Panc1 (cell line): ENCODE data around the gene FTO. TPM values are rescaled to one million over a fixed set of nuclear protein-coding genes. Genes with fewer than 3 reads are reported as not detected.

Source experiments
- ATAC-seq: fragments of 200-7000 bp; cut with Tn5 transposase; 2 replicates; pipeline ENCODE4 v1.9.1; 2020; ENCODE audit warnings: mild to moderate bottlenecking, moderate library complexity
- BruUV-seq: library from RNA; stranded (reverse); fragments of 400-500 nt; replicated peaks from 2 replicates; lab custom pipeline; 2021; lab: Mats Ljungman, UMichigan
- CTCF ChIA-PET: fragments of 300-600 bp; sonication (Branson Sonifier 250); formaldehyde crosslinking; loops from one replicate; lab custom pipeline; 2022; ENCODE audit warnings: antibody characterized with exemption; lab: Charles Lee
- POLR2A ChIA-PET: fragments of 300-600 bp; sonication (Branson Sonifier 250); formaldehyde crosslinking; loops from one replicate; lab custom pipeline; 2022; ENCODE audit warnings: antibody characterized with exemption; lab: Charles Lee
- DNase-seq: peaks from one replicate; pipeline ENCODE4 v3.0.0-alpha.2; 2010; ENCODE audit warnings: low read depth, low spot score
- H3K27ac ChIP-seq: 2 replicates; pipeline ENCODE4 v1.5.1; 2011; ENCODE audit warnings: mild to moderate bottlenecking, low read length, inconsistent platforms
- H3K27me3 ChIP-seq: fragments of 200-500 bp; sonication (Bioruptor generic); 2 replicates; pipeline ENCODE4 v1.6.0; 2014; ENCODE audit warnings: low read length, inconsistent platforms; ENCODE audit not compliant: control insufficient read depth, insufficient read depth
- H3K36me3 ChIP-seq: fragments of 200-500 bp; sonication (Bioruptor generic); 2 replicates; pipeline ENCODE4 v1.5.1; 2014; ENCODE audit warnings: inconsistent platforms, mild to moderate bottlenecking, low read length, moderate library complexity; ENCODE audit not compliant: control insufficient read depth, insufficient read depth
- H3K4me1 ChIP-seq: 2 replicates; pipeline ENCODE4 v1.5.1; 2011; ENCODE audit warnings: inconsistent platforms, mild to moderate bottlenecking, low read length, moderate library complexity; ENCODE audit not compliant: control insufficient read depth, insufficient read depth
- H3K4me3 ChIP-seq, 2 experiments: 2 replicates each; pipeline ENCODE4 v1.5.1; 2011 to 2012; ENCODE audit warnings: low read depth in 2 of 2, low read length in 2 of 2, mild to moderate bottlenecking in 2 of 2, inconsistent platforms in 1 of 2, moderate library complexity in 1 of 2
- H3K9me3 ChIP-seq: fragments of 200-500 bp; sonication (Bioruptor generic); 2 replicates; pipeline ENCODE4 v1.5.1; 2014; ENCODE audit warnings: low read depth, mild to moderate bottlenecking, inconsistent platforms, low read length, moderate library complexity; ENCODE audit not compliant: control insufficient read depth, insufficient read depth
- POLR2AphosphoS5 ChIP-seq: IDR thresholded peaks from 2 replicates; pipeline ENCODE4 v1.6.1; 2012; ENCODE audit warnings: mild to moderate bottlenecking, low read depth, low read length, moderate library complexity
- SIN3A ChIP-seq: IDR thresholded peaks from 2 replicates; pipeline ENCODE4 v1.6.1; 2012; ENCODE audit warnings: low read depth, mild to moderate bottlenecking, low read length, moderate library complexity, borderline replicate concordance; ENCODE audit not compliant: insufficient read depth
- TCF7L2 ChIP-seq: IDR thresholded peaks from 2 replicates; pipeline ENCODE4 v1.6.1; 2011; ENCODE audit warnings: mild to moderate bottlenecking, low read depth, low read length, inconsistent platforms
- in situ Hi-C: cut with HindIII; loops from 2 replicates; pipeline ENCODE4 v1.10.0; 2016; ENCODE audit warnings: low sequenced_read_pairs, low pct_unique_long_range_greater_than_20kb
- intact Hi-C: fragments of 100-400 bp; cut with micrococcal nuclease; formaldehyde crosslinking; loops from one replicate; pipeline ENCODE4 v1.10.0; 2022; ENCODE audit not compliant: unreplicated experiment
- total RNA-seq: library from RNA; stranded (reverse); gene quantifications from one replicate; pipeline ENCODE4 v1.2.1, GENCODE V29; 2021; ENCODE audit not compliant: unreplicated experiment
- TF ChIP-seq, protein P1 (sequence below): fragments of 450-650 bp; IDR thresholded peaks from 2 replicates; pipeline ENCODE4 v1.5.1; 2017; ENCODE audit warnings: mild to moderate bottlenecking
- TF ChIP-seq, protein P2 (sequence below), 2 experiments: IDR thresholded peaks; 2 replicates each; pipeline ENCODE4 v1.6.1; 2011 to 2012; ENCODE audit warnings: low read depth in 2 of 2, control low read depth in 1 of 2, low read length in 1 of 2, mild to moderate bottlenecking in 1 of 2, moderate library complexity in 1 of 2; ENCODE audit not compliant: insufficient read depth in 1 of 2

Gene FTO
- total RNA-seq, 1 experiment from 2014 or later, result 38.2 TPM

DNA sequence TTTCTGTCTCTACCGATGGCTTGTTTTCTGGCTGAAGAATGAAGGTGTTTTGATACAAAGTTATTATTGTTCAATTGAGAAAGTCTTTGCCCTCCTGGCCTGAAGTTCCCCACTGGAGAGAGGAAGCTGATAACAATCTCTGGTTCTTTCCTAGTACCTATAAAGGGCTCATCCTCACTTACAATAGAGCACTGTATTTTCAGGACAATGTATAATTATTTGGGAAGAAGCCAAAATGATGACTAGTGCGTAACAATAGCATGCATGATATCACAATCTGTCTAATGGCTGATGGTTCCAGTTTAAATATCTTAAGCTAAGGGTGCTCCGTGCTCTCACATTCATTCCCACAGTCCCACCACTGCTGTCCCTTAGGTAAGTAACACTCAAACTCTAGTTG is 351.9 kb downstream of the FTO start:
- H3K27me3 ChIP-seq, result no peaks in the 10 kb centered on the region
- POLR2A ChIA-PET, result no interaction called here
- BruUV-seq, result no TSS peak
- H3K4me1 ChIP-seq, result no peaks in the 10 kb centered on the region
- no peak for DNase-seq
- no peaks in the 10 kb centered on the region for H3K36me3 ChIP-seq
- TF ChIP-seq SIN3A (no peak), POLR2AphosphoS5 (no peak), TCF7L2 (no peak)
- TF ChIP-seq, protein P1, sequence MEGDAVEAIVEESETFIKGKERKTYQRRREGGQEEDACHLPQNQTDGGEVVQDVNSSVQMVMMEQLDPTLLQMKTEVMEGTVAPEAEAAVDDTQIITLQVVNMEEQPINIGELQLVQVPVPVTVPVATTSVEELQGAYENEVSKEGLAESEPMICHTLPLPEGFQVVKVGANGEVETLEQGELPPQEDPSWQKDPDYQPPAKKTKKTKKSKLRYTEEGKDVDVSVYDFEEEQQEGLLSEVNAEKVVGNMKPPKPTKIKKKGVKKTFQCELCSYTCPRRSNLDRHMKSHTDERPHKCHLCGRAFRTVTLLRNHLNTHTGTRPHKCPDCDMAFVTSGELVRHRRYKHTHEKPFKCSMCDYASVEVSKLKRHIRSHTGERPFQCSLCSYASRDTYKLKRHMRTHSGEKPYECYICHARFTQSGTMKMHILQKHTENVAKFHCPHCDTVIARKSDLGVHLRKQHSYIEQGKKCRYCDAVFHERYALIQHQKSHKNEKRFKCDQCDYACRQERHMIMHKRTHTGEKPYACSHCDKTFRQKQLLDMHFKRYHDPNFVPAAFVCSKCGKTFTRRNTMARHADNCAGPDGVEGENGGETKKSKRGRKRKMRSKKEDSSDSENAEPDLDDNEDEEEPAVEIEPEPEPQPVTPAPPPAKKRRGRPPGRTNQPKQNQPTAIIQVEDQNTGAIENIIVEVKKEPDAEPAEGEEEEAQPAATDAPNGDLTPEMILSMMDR, result no peak
- TF ChIP-seq, protein P2, sequence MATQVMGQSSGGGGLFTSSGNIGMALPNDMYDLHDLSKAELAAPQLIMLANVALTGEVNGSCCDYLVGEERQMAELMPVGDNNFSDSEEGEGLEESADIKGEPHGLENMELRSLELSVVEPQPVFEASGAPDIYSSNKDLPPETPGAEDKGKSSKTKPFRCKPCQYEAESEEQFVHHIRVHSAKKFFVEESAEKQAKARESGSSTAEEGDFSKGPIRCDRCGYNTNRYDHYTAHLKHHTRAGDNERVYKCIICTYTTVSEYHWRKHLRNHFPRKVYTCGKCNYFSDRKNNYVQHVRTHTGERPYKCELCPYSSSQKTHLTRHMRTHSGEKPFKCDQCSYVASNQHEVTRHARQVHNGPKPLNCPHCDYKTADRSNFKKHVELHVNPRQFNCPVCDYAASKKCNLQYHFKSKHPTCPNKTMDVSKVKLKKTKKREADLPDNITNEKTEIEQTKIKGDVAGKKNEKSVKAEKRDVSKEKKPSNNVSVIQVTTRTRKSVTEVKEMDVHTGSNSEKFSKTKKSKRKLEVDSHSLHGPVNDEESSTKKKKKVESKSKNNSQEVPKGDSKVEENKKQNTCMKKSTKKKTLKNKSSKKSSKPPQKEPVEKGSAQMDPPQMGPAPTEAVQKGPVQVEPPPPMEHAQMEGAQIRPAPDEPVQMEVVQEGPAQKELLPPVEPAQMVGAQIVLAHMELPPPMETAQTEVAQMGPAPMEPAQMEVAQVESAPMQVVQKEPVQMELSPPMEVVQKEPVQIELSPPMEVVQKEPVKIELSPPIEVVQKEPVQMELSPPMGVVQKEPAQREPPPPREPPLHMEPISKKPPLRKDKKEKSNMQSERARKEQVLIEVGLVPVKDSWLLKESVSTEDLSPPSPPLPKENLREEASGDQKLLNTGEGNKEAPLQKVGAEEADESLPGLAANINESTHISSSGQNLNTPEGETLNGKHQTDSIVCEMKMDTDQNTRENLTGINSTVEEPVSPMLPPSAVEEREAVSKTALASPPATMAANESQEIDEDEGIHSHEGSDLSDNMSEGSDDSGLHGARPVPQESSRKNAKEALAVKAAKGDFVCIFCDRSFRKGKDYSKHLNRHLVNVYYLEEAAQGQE (IDR thresholded peaks at IDR 0.05; ENCODE audit: insufficient read depth in 1 of 2, low read depth in 2 of 2, low read length in 1 of 2), result no peak
- intact Hi-C loops, result no loop called here
- H3K27ac ChIP-seq, result no peak overlapping the region
- ATAC-seq, result no peak
- H3K4me3 ChIP-seq, result no peak overlapping the region
- in situ Hi-C loops, result no loop called here
- H3K9me3 ChIP-seq, result no peaks in the 10 kb centered on the region; the same call in 1 of the 2 replicates
- CTCF ChIA-PET, result no interaction called here

DNA sequence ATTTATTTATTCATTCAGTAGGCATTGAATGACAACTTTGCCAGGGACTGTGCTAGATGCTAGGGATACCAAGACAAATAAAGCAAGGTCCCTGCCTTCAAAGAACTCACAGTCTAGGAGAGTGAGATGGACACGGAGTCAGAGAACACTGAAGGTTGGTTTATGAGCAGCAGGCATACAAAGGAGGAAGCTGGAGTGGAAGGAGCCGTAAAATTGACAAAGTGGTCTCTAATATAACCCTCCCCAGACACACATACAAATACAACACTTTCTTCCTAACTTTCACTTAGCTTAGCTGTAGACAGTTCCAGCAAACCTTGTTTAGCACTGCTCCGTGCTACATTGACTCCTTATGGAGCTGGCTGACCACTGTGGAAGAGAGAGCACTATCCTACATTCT is 353.0 kb downstream of the FTO start:
- DNase-seq, result no peak
- ChIA-PET POLR2A (no interaction called here), CTCF (no interaction called here)
- intact Hi-C loops, result no loop called here
- TF ChIP-seq SIN3A (no peak), POLR2AphosphoS5 (no peak), TCF7L2 (no peak)
- TF ChIP-seq, protein P1, result no peak
- TF ChIP-seq, protein P2 (IDR thresholded peaks at IDR 0.05; ENCODE audit: insufficient read depth in 1 of 2, low read depth in 2 of 2, low read length in 1 of 2), result no peak
- no peaks in the 10 kb centered on the region for H3K36me3 ChIP-seq
- no peaks in the 10 kb centered on the region for H3K4me1 ChIP-seq
- H3K27me3 ChIP-seq, result no peaks in the 10 kb centered on the region
- no peak overlapping the region for H3K4me3 ChIP-seq
- BruUV-seq, result no TSS peak
- ATAC-seq, result no peak
- no peak overlapping the region for H3K27ac ChIP-seq
- no peaks in the 10 kb centered on the region; the same call in 1 of the 2 replicates for H3K9me3 ChIP-seq
- in situ Hi-C loops, result no loop called here
